NCI-H345 (cell line): ENCODE data around the gene KIF3C.
"Not testable (repeated sequence)": the region's sequence is repeated elsewhere in the genome, so short reads cannot be mapped to it uniquely, and the experiment has no call there.

Experiments used
- DNase-seq: peaks from one replicate; lab custom pipeline; 2025; lab: John Stamatoyannopoulos, UW

KIF3C gene

GRCh38 chr2:25999406-25999805 lies 17.1 kb upstream of the KIF3C start:
- DNase-seq = not testable (repeated sequence)

GRCh38 chr2:25998816-25999383 lies 16.6 kb upstream of the KIF3C start:
- not testable (repeated sequence) for DNase-seq

- no peak for DNase-seq
These were observed 14.5 kb upstream of the KIF3C start for GRCh38 chr2:25996844-25997243.

- no peak for DNase-seq
These were observed 12.2 kb upstream of the KIF3C start for GRCh38 chr2:25994509-25994908.

- no peak for DNase-seq
These were observed 10.8 kb upstream of the KIF3C start for GRCh38 chr2:25993049-25993448.

- no peak for DNase-seq
These were observed 10.3 kb upstream of the KIF3C start for GRCh38 chr2:25992556-25992955.

- no peak for DNase-seq
These were observed 9.7 kb upstream of the KIF3C start for GRCh38 chr2:25991965-25992364.

GRCh38 chr2:25989154-25989553 lies 6.9 kb upstream of the KIF3C start:
- no peak for DNase-seq

- no peak for DNase-seq
These were observed 5.8 kb upstream of the KIF3C start for GRCh38 chr2:25988134-25988533.

GRCh38 chr2:25983735-25984134 lies 1.4 kb upstream of the KIF3C start:
- DNase-seq = no peak

GRCh38 chr2:25982968-25983280 lies 627 bp upstream of the KIF3C start:
- no peak for DNase-seq

GRCh38 chr2:25981596-25982272 lies 563 bp downstream of the KIF3C start:
- DNase-seq = peak; percentile 58

GRCh38 chr2:25980951-25981350 lies 1.3 kb downstream of the KIF3C start:
- DNase-seq = no peak

GRCh38 chr2:25980076-25980887 lies 2.0 kb downstream of the KIF3C start:
- DNase-seq = no peak

- DNase-seq = no peak
These were observed 3.3 kb downstream of the KIF3C start for GRCh38 chr2:25979001-25979400.

- DNase-seq = no peak
These were observed 4.5 kb downstream of the KIF3C start for GRCh38 chr2:25977768-25978167.

GRCh38 chr2:25976983-25977741 lies 5.1 kb downstream of the KIF3C start:
- DNase-seq = no peak

GRCh38 chr2:25972049-25972823 lies 10.1 kb downstream of the KIF3C start:
- no peak for DNase-seq

GRCh38 chr2:25971596-25971995 lies 10.7 kb downstream of the KIF3C start:
- DNase-seq = no peak

- DNase-seq = no peak
These were observed 15.6 kb downstream of the KIF3C start for GRCh38 chr2:25966531-25967270.

- DNase-seq = no peak
These were observed 17.4 kb downstream of the KIF3C start for GRCh38 chr2:25964891-25965290.
